Left ventricle myocardium inferior (tissue), 1 donor: ENCODE measurements around the gene ZNF385B. TPM values are rescaled to one million over a fixed set of nuclear protein-coding genes. Genes with fewer than 3 reads are reported as not detected.

ENCODE experiments used
- DNase-seq: peaks from one replicate; pipeline ENCODE4 v3.0.0-alpha.2; 2020
- H3K27ac ChIP-seq: fragments of 200-600 bp; replicated peaks from 2 replicates; pipeline ENCODE4 v1.8.0; 2021
- H3K27me3 ChIP-seq: fragments of 200-600 bp; 2 replicates; pipeline ENCODE4 v1.8.0; 2021; ENCODE audit warnings: low read depth
- H3K36me3 ChIP-seq: fragments of 200-600 bp; 2 replicates; pipeline ENCODE4 v1.8.0; 2021
- H3K4me1 ChIP-seq: fragments of 200-600 bp; 2 replicates; pipeline ENCODE4 v1.8.0; 2021
- H3K4me3 ChIP-seq: fragments of 200-600 bp; 2 replicates; pipeline ENCODE4 v1.8.0; 2021; ENCODE audit warnings: mild to moderate bottlenecking, moderate library complexity
- H3K9me3 ChIP-seq: fragments of 200-600 bp; replicated peaks from 2 replicates; pipeline ENCODE4 v1.8.0; 2021
- CTCF ChIP-seq: fragments of 200-600 bp; IDR thresholded peaks from 2 replicates; pipeline ENCODE4 v1.8.0; 2021; ENCODE audit warnings: antibody characterized with exemption, mild to moderate bottlenecking, borderline replicate concordance
- intact Hi-C: fragments of 100-400 bp; cut with micrococcal nuclease; formaldehyde crosslinking; loops from one replicate; pipeline ENCODE4 v1.11.0; 2022
- total RNA-seq: library from RNA; stranded (reverse); fragmentation: NEBNext Ultra II Directional; extraction: Animal tissue kit (Norgen Biotek cat#: 25700); gene quantifications from one replicate; pipeline ENCODE4 v1.2.1, GENCODE V29; 2021
- donor health status: DM: no; HTN: yes; CAD: no; lungs with severe emphysema.

ZNF385B gene
- total RNA-seq, 1 donor from 2014 or later = 0.14 TPM

DNA sequence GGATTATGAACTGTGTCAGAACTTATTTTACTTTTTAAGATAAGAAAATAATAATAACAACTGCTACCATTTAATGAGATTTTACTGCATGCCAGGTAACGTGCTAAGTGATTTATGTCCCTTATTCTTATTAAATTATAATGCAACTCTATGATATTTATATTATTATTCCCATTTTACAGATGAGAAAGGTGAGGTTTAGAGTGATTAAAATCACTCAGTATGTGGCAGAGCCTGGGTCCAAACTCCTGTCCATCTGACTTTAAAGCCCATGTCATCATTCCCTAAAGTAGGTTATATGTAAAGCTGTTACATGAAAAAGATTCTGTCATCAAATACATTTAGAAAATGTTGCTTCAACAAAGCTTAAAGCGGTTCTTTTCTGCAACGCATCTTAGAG lies 308.0 kb downstream of the ZNF385B start:
- Histone ChIP-seq H3K4me1 (no peaks in the 10 kb centered on the region), H3K4me3 (no peak overlapping the region), H3K27ac (no peak overlapping the region), H3K27me3 (peaks cover 6% of the 10 kb centered on the region), H3K36me3 (no peaks in the 10 kb centered on the region), H3K9me3 (no peaks in the 10 kb centered on the region)
- TF ChIP-seq CTCF = no peak
- intact Hi-C loops = no loop called here
- no peak for DNase-seq

- Histone ChIP-seq H3K27me3 (peaks cover 6% of the 10 kb centered on the region), H3K36me3 (no peaks in the 10 kb centered on the region), H3K27ac (no peak overlapping the region), H3K4me3 (no peak overlapping the region), H3K4me1 (no peaks in the 10 kb centered on the region), H3K9me3 (no peaks in the 10 kb centered on the region)
- intact Hi-C loops = no loop called here
- no peak for DNase-seq
- no peak for TF ChIP-seq CTCF
Observed at GRCh38 chr2:179551539-179552045, 309.8 kb downstream of the ZNF385B start.

DNA sequence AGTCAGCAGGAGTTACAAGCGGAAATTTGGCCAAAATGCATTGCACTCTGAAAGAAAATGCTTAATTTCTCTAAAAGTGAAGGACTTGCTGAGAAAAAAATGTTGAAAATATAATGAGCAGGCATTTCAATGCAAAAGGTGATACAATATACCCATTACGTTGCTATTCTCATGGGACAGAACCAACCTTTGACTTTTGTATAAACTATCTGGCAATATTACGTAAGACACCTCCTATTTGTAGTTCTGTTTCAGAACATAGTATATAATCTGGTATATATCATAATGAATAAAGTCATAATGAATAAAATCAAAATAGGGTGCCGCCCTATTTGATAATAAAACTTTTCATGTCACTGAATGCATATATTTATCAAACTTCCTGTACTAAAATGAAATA lies 310.6 kb downstream of the ZNF385B start:
- TF ChIP-seq CTCF = no peak
- H3K27ac ChIP-seq = no peak overlapping the region
- no peaks in the 10 kb centered on the region for H3K36me3 ChIP-seq
- H3K4me1 ChIP-seq = no peaks in the 10 kb centered on the region
- intact Hi-C loops = no loop called here
- H3K9me3 ChIP-seq = no peaks in the 10 kb centered on the region
- peaks cover 6% of the 10 kb centered on the region for H3K27me3 ChIP-seq
- H3K4me3 ChIP-seq = no peak overlapping the region
- DNase-seq = no peak

DNA sequence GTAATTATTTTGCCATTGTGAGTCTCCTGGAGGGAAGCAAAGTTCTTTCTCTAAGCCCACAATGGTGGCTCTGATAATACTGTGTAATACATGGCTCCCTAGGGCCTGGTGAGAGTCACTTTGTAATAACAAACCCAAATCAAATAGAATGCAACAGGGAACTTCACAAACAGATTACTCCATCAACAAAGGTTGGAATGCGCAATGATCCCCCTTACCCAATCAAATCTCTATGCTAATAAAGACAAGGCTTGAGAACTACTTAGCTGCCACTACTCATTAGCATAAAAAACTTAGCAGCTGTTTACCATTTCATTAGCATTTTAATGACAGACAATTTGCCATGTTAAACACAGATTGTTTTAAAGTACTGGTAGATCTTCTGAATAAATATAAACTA lies 311.2 kb downstream of the ZNF385B start:
- H3K27ac ChIP-seq = no peak overlapping the region
- no peak overlapping the region for H3K4me3 ChIP-seq
- H3K36me3 ChIP-seq = no peaks in the 10 kb centered on the region
- no peak for DNase-seq
- no peaks in the 10 kb centered on the region for H3K4me1 ChIP-seq
- H3K27me3 ChIP-seq = peaks cover 6% of the 10 kb centered on the region
- H3K9me3 ChIP-seq = no peaks in the 10 kb centered on the region
- intact Hi-C loops = no loop called here
- no peak for TF ChIP-seq CTCF

GRCh38 chr2:179546656-179547055 lies 314.8 kb downstream of the ZNF385B start:
- H3K4me1 ChIP-seq = no peaks in the 10 kb centered on the region
- no peaks in the 10 kb centered on the region for H3K9me3 ChIP-seq
- DNase-seq = no peak
- H3K27me3 ChIP-seq = peaks cover 6% of the 10 kb centered on the region
- no peaks in the 10 kb centered on the region for H3K36me3 ChIP-seq
- H3K4me3 ChIP-seq = no peak overlapping the region
- no peak for TF ChIP-seq CTCF
- H3K27ac ChIP-seq = no peak overlapping the region
- intact Hi-C loops = no loop called here

GRCh38 chr2:179545024-179545423 lies 316.4 kb downstream of the ZNF385B start:
- Histone ChIP-seq H3K9me3 (no peaks in the 10 kb centered on the region), H3K36me3 (no peaks in the 10 kb centered on the region), H3K27ac (no peak overlapping the region), H3K4me3 (no peak overlapping the region), H3K4me1 (no peaks in the 10 kb centered on the region), H3K27me3 (peaks cover 6% of the 10 kb centered on the region)
- intact Hi-C loops = no loop called here
- TF ChIP-seq CTCF = no peak
- no peak for DNase-seq
